ENCODE data around the gene FBXO47. TPM values are rescaled to one million over a fixed set of nuclear protein-coding genes. Genes with fewer than 3 reads are reported as not detected.

FBXO47 gene
- total and polyA plus RNA-seq, 2 of the 13 experiments (the other 11 are each of a cell fraction or from before 2014, with no cell fraction given): not detected

- no peak overlapping the region for H3K9ac ChIP-seq (ENCODE audit: insufficient read depth, low read depth, low read length)
- intact Hi-C loops (cut with micrococcal nuclease; ENCODE audit: unreplicated experiment): no loop called here
- BruUV-seq (replicated peaks): no TSS peak
- H3K27ac ChIP-seq (ENCODE audit: extremely low read length, insufficient read depth, low read length): no peak overlapping the region
- no peaks in the 10 kb centered on the region for H3K36me3 ChIP-seq (replicated peaks in 1 of 2; ENCODE audit: control insufficient read depth in 1 of 2, insufficient read depth in 2 of 2, low read length in 2 of 2)
- in situ Hi-C loops (cut with HindIII; ENCODE audit: extremely low pct_ligation_motif_present, low pct_unique_long_range_greater_than_20kb): no loop called here
- H3K9me3 ChIP-seq (ENCODE audit: low read length): no peaks in the 10 kb centered on the region
- H4K20me1 ChIP-seq (ENCODE audit: insufficient read depth, low read length): no peaks in the 10 kb centered on the region
- peaks cover 5% of the 10 kb centered on the region for H3K4me1 ChIP-seq (ENCODE audit: insufficient read depth, low read length)
- DNase-seq (ENCODE audit: low spot score) (no peak), FAIRE-seq (no peak), ATAC-seq (no peak)
- POLR2A ChIA-PET: no interaction called here
- CTCF ChIA-PET (ENCODE audit: low intra/inter-chr PET ratio, low total read pairs): no interaction called here
- TF ChIP-seq HMGA1 (CRISPR knock-in tag; conservative IDR thresholded peaks at IDR 0.05) (no peak), ZBTB40 (IDR thresholded peaks at IDR 0.05) (no peak), ZBTB40 (CRISPR knock-in tag; IDR thresholded peaks at IDR 0.05) (no peak), ZNF570 (CRISPR knock-in tag; IDR thresholded peaks at IDR 0.05; ENCODE audit: borderline replicate concordance) (no peak), ZNF567 (CRISPR knock-in tag; IDR thresholded peaks at IDR 0.05; ENCODE audit: borderline replicate concordance) (no peak), THAP8 (CRISPR knock-in tag; IDR thresholded peaks at IDR 0.05; ENCODE audit: borderline replicate concordance) (no peak), ZBTB14 (CRISPR knock-in tag; IDR thresholded peaks at IDR 0.05) (no peak), FOXJ3 (CRISPR knock-in tag; IDR thresholded peaks at IDR 0.05; ENCODE audit: borderline replicate concordance) (no peak), ZFP36L1 (CRISPR knock-in tag; IDR thresholded peaks at IDR 0.05) (no peak), RORA (CRISPR knock-in tag; IDR thresholded peaks at IDR 0.05) (no peak), TRIM22 (IDR thresholded peaks at IDR 0.05) (no peak), HNRNPLL (IDR thresholded peaks at IDR 0.05; ENCODE audit: low read depth, low read length, poor library complexity, severe bottlenecking) (no peak), PHF20 (CRISPR knock-in tag; IDR thresholded peaks at IDR 0.05) (no peak)
- H3K27me3 ChIP-seq (ENCODE audit: control insufficient read depth in 1 of 2, insufficient read depth in 2 of 2, low read length in 2 of 2): peaks cover 0 to 3% of the 10 kb centered on the region in 2 experiments; a peak in 1 of 5 replicates
- H3K79me2 ChIP-seq (ENCODE audit: insufficient read depth, low read length): no peaks in the 10 kb centered on the region
- H3K4me2 ChIP-seq (ENCODE audit: low read depth, low read length): no peak overlapping the region
- H2AFZ ChIP-seq (ENCODE audit: low read length): no peak overlapping the region
- no peak overlapping the region for H3K4me3 ChIP-seq (replicated peaks in 1 of 3; ENCODE audit: insufficient read depth in 1 of 3, low read depth in 2 of 3, low read length in 3 of 3)
- WGBS (ENCODE audit: low lambda C conversion rate): 47% methylated on average over 4 of the region's 4 CpGs
Observed at GRCh38 chr17:38978180-38978579, 11.0 kb upstream of the FBXO47 start.

Measured in HepG2 (cell line).